Lower leg skin (tissue), 4 donors: ENCODE measurements around the gene VPS37B. TPM values are rescaled to one million over a fixed set of nuclear protein-coding genes. Genes with fewer than 3 reads are reported as not detected.
A peak's percentile ranks its signal among the peaks of the same experiment; 100 is the strongest.

Source experiments
- DNase-seq, 2 donors: peaks; one replicate each; pipeline ENCODE4 v3.0.0-alpha.2; 2019; ENCODE audit warnings: low spot score in 2 of 2
- H3K4me3 ChIP-seq: fragments of 200-600 bp; sonication (generic); 2 replicates; pipeline ENCODE4 v1.5.1; 2017; ENCODE audit warnings: mild to moderate bottlenecking, low read depth; ENCODE audit not compliant: poor library complexity, severe bottlenecking
- POLR2A ChIP-seq, 2 donors: fragments of 450-650 bp; IDR thresholded peaks; one replicate each; pipeline ENCODE4 v1.6.1; 2016 to 2017; ENCODE audit warnings: antibody characterized with exemption in 2 of 2, mild to moderate bottlenecking in 1 of 2, moderate library complexity in 1 of 2
- WGBS, 2 donors: methylation state at CpG; one replicate each; pipeline ENCODE4 v1.1.5; 2018; 5-methylcytosine and 5-hydroxymethylcytosine counted together
- intact Hi-C: fragments of 100-400 bp; cut with DNase I; formaldehyde crosslinking; loops from one replicate; pipeline ENCODE4 v1.15.0; 2023; ENCODE audit warnings: low total_unique reads
- total RNA-seq, 4 donors: library from RNA; depleted of rRNA; stranded (reverse); fragments of >200 nt; gene quantifications; one replicate each; pipeline ENCODE4 v1.1.0, GENCODE V29; 2016
- TF ChIP-seq, protein P1 (sequence below), 3 donors: fragments of 450-650 bp; IDR thresholded peaks; one replicate each; pipeline ENCODE4 v1.5.1; 2016; ENCODE audit warnings: antibody characterized with exemption in 3 of 3, mild to moderate bottlenecking in 3 of 3, moderate library complexity in 2 of 3

Gene VPS37B
- total RNA-seq, 4 donors from 2014 or later = 27.7 to 47.8 (median 42.3) TPM

DNA sequence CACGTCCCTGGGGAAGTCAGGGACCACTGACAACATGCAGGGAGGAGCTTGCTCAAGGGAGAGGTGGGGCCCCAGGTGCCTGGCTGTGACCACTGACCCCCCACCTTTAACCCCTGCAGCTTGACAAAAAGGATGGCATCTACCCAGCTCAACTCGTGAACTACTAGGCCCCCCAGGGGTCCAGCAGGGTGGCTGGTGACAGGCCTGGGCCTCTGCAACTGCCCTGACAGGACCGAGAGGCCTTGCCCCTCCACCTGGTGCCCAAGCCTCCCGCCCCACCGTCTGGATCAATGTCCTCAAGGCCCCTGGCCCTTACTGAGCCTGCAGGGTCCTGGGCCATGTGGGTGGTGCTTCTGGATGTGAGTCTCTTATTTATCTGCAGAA is 34.3 kb downstream of the VPS37B start:
- no peak for DNase-seq
- no peak overlapping the region for H3K4me3 ChIP-seq
- intact Hi-C loops = loop anchor here (2.0 kb wide), 1 partner anchor 87 kb away; no protein-coding TSS in a partner anchor
- 63 to 76% methylated on average over 4 to 5 of the region's 5 CpGs for WGBS, 2 donors
- TF ChIP-seq POLR2A (IDR thresholded peaks at IDR 0.05) = no peak
- TF ChIP-seq, protein P1, sequence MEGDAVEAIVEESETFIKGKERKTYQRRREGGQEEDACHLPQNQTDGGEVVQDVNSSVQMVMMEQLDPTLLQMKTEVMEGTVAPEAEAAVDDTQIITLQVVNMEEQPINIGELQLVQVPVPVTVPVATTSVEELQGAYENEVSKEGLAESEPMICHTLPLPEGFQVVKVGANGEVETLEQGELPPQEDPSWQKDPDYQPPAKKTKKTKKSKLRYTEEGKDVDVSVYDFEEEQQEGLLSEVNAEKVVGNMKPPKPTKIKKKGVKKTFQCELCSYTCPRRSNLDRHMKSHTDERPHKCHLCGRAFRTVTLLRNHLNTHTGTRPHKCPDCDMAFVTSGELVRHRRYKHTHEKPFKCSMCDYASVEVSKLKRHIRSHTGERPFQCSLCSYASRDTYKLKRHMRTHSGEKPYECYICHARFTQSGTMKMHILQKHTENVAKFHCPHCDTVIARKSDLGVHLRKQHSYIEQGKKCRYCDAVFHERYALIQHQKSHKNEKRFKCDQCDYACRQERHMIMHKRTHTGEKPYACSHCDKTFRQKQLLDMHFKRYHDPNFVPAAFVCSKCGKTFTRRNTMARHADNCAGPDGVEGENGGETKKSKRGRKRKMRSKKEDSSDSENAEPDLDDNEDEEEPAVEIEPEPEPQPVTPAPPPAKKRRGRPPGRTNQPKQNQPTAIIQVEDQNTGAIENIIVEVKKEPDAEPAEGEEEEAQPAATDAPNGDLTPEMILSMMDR (IDR thresholded peaks at IDR 0.05) = no peak

- intact Hi-C loops = loop anchor here (2.0 kb wide), 1 partner anchor 88 kb away; no protein-coding TSS in a partner anchor
- H3K4me3 ChIP-seq = no peak overlapping the region
- 76 to 79% methylated on average over 20 of the region's 23 CpGs for WGBS, 2 donors
- no peak for TF ChIP-seq POLR2A (IDR thresholded peaks at IDR 0.05)
- TF ChIP-seq, protein P1 (IDR thresholded peaks at IDR 0.05) = no peak
- no peak for DNase-seq
Measured at GRCh38 chr12:122860854-122861586, 34.9 kb downstream of the VPS37B start.

- H3K4me3 ChIP-seq = no peak overlapping the region
- WGBS, 2 donors = 21 to 33% methylated on average over 13 to 21 of the region's 28 CpGs
- intact Hi-C loops = loop anchor here (2.0 kb wide), 1 partner anchor 89 kb away; no protein-coding TSS in a partner anchor
- peak; percentile 76 to 97 for DNase-seq
- TF ChIP-seq, protein P1 (IDR thresholded peaks at IDR 0.05) = peak in 1 of 3 donors; percentile 58
- TF ChIP-seq POLR2A (IDR thresholded peaks at IDR 0.05) = no peak
Measured at GRCh38 chr12:122860040-122860853, 35.7 kb downstream of the VPS37B start.

- DNase-seq = no peak
- H3K4me3 ChIP-seq = no peak overlapping the region
- TF ChIP-seq POLR2A (IDR thresholded peaks at IDR 0.05) = no peak
- TF ChIP-seq, protein P1 (IDR thresholded peaks at IDR 0.05) = no peak
- 82 to 85% methylated on average over 25 to 26 of the region's 26 CpGs for WGBS, 2 donors
- intact Hi-C loops = loop anchor here (2.0 kb wide), 1 partner anchor 89 kb away; no protein-coding TSS in a partner anchor
Measured at GRCh38 chr12:122859303-122860039, 36.5 kb downstream of the VPS37B start.

DNA sequence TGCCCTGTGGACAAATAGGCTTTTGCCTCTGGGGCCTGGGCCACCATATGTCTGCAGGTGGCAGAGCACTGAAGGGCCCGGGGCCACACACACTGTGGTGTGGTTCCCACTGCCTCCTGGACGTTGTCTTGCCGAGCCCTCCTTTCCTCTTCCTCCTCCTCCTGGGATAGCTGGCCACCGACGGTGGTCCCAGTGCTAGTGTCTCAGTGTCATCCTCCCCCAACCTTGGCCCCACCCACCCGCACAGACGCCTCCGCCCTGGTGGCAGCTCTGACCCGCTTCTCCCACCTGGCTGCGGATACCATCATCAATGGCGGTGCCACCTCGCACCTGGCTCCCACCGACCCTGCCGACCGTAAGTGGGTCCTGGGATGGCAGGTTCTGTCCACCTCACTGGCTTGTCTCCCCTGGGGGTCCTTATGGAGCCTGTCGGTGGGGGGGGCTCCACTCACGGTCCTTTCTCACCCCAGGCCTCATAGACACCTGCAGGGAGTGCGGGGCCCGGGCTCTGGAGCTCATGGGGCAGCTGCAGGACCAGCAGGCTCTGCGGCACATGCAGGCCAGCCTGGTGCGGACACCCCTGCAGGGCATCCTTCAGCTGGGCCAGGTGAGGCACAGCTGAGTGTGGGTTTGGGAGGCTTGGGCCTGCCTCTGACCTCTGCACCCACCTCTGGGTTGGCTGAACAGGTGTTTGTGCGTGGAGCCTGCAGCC is 37.2 kb downstream of the VPS37B start:
- TF ChIP-seq, protein P1 (IDR thresholded peaks at IDR 0.05) = no peak
- TF ChIP-seq POLR2A (IDR thresholded peaks at IDR 0.05) = no peak
- H3K4me3 ChIP-seq = no peak overlapping the region
- no peak for DNase-seq
- 83 to 85% methylated on average over 21 of the region's 22 CpGs for WGBS, 2 donors
- intact Hi-C loops = no loop called here
